Measurements from ENCODE around the gene BLTP2.

BLTP2 gene

DNA sequence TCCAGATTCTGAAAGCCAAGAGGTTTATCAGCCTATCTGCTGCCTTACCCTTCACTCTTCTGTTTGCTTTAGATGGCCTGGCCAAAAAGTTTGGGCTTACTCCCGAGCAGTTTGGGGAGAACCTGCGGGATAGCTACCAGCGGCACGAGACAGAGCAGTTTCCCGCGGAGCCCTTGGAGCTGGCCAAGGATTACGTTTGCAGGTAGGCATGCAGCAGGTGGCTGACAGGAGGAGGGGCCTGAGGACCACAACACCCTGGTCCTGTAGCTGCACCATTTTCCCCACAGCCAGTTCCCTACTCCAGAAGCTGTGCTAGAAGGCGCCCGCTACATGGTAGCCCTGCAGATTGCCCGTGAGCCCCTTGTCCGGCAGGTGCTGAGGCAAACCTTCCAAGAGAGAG lies 37.7 kb upstream of the BLTP2 start:
- Histone ChIP-seq H3K9me3 (ENCODE audit: low read length) (no peaks in the 10 kb centered on the region), H3K4me1 (ENCODE audit: insufficient read depth, low read length, severe bottlenecking) (no peaks in the 10 kb centered on the region), H3K36me3 (ENCODE audit: insufficient read depth, low read length) (peaks cover 94% of the 10 kb centered on the region), H2AFZ (ENCODE audit: low read length) (no peak overlapping the region), H3K4me3 (ENCODE audit: low read depth, low read length, poor library complexity, severe bottlenecking) (no peak overlapping the region), H3K9ac (ENCODE audit: low read length) (no peak overlapping the region), H3K79me2 (ENCODE audit: insufficient read depth, low read length) (no peaks in the 10 kb centered on the region), H3K27me3 (ENCODE audit: insufficient read depth, low read length) (no peaks in the 10 kb centered on the region), H4K20me1 (ENCODE audit: insufficient read depth, low read length) (no peaks in the 10 kb centered on the region), H3K9me2 (ENCODE audit: low read depth, low read length) (no peaks in the 10 kb centered on the region), H3K27ac (ENCODE audit: low read depth, low read length, poor library complexity, severe bottlenecking) (no peak overlapping the region), H3K4me2 (ENCODE audit: low read length) (no peak overlapping the region), H3F3A (ENCODE audit: insufficient read depth, low read length) (no peaks in the 10 kb centered on the region)
- TF ChIP-seq EZH2 (IDR thresholded peaks at IDR 0.05; ENCODE audit: borderline replicate concordance, low read length), result no peak
- TF ChIP-seq, protein P1, sequence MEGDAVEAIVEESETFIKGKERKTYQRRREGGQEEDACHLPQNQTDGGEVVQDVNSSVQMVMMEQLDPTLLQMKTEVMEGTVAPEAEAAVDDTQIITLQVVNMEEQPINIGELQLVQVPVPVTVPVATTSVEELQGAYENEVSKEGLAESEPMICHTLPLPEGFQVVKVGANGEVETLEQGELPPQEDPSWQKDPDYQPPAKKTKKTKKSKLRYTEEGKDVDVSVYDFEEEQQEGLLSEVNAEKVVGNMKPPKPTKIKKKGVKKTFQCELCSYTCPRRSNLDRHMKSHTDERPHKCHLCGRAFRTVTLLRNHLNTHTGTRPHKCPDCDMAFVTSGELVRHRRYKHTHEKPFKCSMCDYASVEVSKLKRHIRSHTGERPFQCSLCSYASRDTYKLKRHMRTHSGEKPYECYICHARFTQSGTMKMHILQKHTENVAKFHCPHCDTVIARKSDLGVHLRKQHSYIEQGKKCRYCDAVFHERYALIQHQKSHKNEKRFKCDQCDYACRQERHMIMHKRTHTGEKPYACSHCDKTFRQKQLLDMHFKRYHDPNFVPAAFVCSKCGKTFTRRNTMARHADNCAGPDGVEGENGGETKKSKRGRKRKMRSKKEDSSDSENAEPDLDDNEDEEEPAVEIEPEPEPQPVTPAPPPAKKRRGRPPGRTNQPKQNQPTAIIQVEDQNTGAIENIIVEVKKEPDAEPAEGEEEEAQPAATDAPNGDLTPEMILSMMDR (IDR thresholded peaks at IDR 0.05; ENCODE audit: low read length), result no peak

DNA sequence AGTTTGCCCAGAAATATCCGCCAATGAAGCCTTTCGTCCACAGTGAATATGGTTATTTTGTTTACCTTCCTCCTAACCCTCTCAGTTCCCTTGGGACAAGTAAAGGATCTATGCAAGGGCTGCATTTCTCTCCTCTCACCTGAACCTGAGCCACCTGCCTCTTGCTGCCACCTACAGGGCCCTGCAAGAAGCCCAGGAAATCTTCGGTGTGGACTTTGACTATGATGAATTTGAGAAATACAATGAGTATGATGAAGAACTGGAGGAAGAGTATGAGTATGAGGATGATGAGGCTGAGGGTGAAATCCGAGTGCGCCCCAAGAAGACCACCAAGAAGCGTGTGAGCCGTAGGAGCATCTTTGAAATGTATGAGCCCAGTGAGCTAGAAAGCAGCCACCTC lies 31.0 kb upstream of the BLTP2 start:
- no peak overlapping the region for H2AFZ ChIP-seq (ENCODE audit: low read length)
- H3K27me3 ChIP-seq (ENCODE audit: insufficient read depth, low read length), result no peaks in the 10 kb centered on the region
- H4K20me1 ChIP-seq (ENCODE audit: insufficient read depth, low read length), result no peaks in the 10 kb centered on the region
- no peaks in the 10 kb centered on the region for H3K79me2 ChIP-seq (ENCODE audit: insufficient read depth, low read length)
- H3K9ac ChIP-seq (ENCODE audit: low read length), result no peak overlapping the region
- no peaks in the 10 kb centered on the region for H3F3A ChIP-seq (ENCODE audit: insufficient read depth, low read length)
- no peaks in the 10 kb centered on the region for H3K9me3 ChIP-seq (ENCODE audit: low read length)
- no peaks in the 10 kb centered on the region for H3K4me1 ChIP-seq (ENCODE audit: insufficient read depth, low read length, severe bottlenecking)
- H3K36me3 ChIP-seq (ENCODE audit: insufficient read depth, low read length), result peaks cover 96% of the 10 kb centered on the region
- TF ChIP-seq EZH2 (IDR thresholded peaks at IDR 0.05; ENCODE audit: borderline replicate concordance, low read length), result no peak
- TF ChIP-seq, protein P1 (IDR thresholded peaks at IDR 0.05; ENCODE audit: low read length), result peak; percentile 60
- no peaks in the 10 kb centered on the region for H3K9me2 ChIP-seq (ENCODE audit: low read depth, low read length)
- no peak overlapping the region for H3K4me2 ChIP-seq (ENCODE audit: low read length)
- no peak overlapping the region for H3K4me3 ChIP-seq (ENCODE audit: low read depth, low read length, poor library complexity, severe bottlenecking)
- no peak overlapping the region for H3K27ac ChIP-seq (ENCODE audit: low read depth, low read length, poor library complexity, severe bottlenecking)

DNA sequence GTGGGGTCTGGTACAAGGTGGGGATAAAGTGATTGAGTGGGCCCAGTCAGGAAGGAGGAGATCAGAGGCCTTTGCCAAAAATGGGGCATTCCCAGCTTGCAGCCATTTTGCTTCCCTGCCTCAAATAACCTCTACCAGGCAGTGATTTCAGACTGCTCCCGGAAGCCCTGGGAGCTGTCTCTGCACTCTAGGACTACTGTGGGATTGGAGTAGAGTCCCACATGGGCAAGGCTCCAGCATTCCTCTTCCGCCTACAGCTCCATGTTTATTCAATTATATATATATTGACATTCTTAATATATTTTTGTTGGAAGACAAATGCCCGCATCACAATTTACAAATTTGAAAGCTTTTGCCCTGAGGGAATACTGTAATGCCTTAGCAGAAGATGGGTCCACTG lies 30.5 kb upstream of the BLTP2 start:
- Histone ChIP-seq H3K9ac (ENCODE audit: low read length) (no peak overlapping the region), H3K4me2 (ENCODE audit: low read length) (no peak overlapping the region), H3K79me2 (ENCODE audit: insufficient read depth, low read length) (no peaks in the 10 kb centered on the region), H3K9me3 (ENCODE audit: low read length) (no peaks in the 10 kb centered on the region), H3K27me3 (ENCODE audit: insufficient read depth, low read length) (no peaks in the 10 kb centered on the region), H3K36me3 (ENCODE audit: insufficient read depth, low read length) (peaks cover 95% of the 10 kb centered on the region), H3K4me3 (ENCODE audit: low read depth, low read length, poor library complexity, severe bottlenecking) (no peak overlapping the region), H3F3A (ENCODE audit: insufficient read depth, low read length) (no peaks in the 10 kb centered on the region), H3K27ac (ENCODE audit: low read depth, low read length, poor library complexity, severe bottlenecking) (no peak overlapping the region), H4K20me1 (ENCODE audit: insufficient read depth, low read length) (no peaks in the 10 kb centered on the region), H3K4me1 (ENCODE audit: insufficient read depth, low read length, severe bottlenecking) (no peaks in the 10 kb centered on the region), H3K9me2 (ENCODE audit: low read depth, low read length) (no peaks in the 10 kb centered on the region), H2AFZ (ENCODE audit: low read length) (no peak overlapping the region)
- TF ChIP-seq EZH2 (IDR thresholded peaks at IDR 0.05; ENCODE audit: borderline replicate concordance, low read length), result no peak
- TF ChIP-seq, protein P1 (IDR thresholded peaks at IDR 0.05; ENCODE audit: low read length), result no peak
